Umbilical cord (tissue), 2 donors: ENCODE results near the gene ENOSF1. TPM values are rescaled to one million over a fixed set of nuclear protein-coding genes. Genes with fewer than 3 reads are reported as not detected.

ENCODE experiments used
- DNase-seq: peaks from one replicate; pipeline ENCODE4 v3.0.0-alpha.2; 2015; ENCODE audit warnings: low spot score
- total RNA-seq: library from RNA; depleted of rRNA; stranded (reverse); fragments of >200 nt; gene quantifications from one replicate; pipeline ENCODE4 v1.2.3, GENCODE V29; 2014; ENCODE audit warnings: low replicate concordance; ENCODE audit not compliant: insufficient read depth

ENOSF1 gene
- total RNA-seq, 1 donor from 2014 or later, result 45.5 TPM

DNA sequence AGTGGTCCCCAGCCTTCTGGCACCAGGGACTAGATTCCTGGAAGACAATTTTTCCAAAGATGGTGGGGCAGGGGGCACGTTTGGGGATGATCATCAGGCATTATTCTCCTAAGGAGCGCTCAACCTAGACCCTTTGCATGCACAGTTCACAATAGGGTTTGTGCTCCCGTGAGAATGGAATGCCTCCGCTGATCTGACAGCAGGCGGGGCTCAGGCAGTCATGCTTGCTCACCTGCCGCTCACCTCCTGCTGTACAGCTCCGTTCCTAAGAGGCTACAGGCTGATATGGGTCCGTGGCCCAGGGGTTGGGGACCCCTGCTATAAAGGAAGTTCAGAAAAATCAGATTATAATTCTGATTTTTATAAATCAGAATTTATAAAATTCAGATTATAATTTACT, 77.3 kb downstream of the ENOSF1 start:
- no peak for DNase-seq

DNA sequence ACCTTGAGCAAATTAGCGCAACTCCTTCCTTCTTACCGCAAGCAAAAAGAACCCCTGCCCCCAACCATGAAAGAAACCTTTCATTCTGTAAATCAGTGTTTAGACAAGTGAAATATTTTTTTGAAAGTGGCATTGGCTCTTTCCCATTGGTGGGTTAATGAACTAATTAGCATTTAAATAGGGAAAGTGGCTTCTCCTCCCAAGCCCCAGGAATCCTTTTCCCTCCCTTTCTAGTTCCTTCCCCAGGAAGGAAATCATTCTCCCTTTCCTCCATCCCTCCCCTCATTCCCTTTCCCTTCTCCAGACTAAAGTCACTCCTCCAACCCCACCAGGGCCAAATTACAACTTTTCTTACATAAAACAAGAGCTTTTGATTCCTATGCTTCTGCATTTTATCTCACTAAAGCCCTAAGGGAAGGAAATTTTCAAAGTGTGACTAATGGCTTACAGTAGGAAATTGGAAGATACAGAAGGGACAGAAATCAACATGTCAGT, 77.8 kb downstream of the ENOSF1 start:
- DNase-seq, result peak; percentile 37

DNA sequence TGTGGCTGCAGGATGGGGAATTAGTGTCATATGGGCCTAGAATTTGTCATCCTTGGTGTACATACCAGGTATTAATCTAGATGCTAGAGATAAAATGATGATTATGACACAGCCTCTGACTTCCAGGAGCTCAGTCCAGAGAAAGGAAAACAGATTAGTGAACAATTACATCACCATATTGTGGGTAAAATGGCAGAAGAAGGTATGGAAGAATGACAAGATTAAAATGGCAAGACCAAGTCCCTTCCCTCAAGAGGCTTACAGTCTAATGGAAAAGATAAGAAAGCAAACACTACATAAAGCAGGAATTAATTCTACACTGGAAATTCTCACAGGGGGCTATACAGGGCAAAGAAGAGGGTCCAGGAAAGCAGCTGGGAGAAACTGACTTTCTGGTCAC, 80.9 kb downstream of the ENOSF1 start:
- DNase-seq, result no peak

DNA sequence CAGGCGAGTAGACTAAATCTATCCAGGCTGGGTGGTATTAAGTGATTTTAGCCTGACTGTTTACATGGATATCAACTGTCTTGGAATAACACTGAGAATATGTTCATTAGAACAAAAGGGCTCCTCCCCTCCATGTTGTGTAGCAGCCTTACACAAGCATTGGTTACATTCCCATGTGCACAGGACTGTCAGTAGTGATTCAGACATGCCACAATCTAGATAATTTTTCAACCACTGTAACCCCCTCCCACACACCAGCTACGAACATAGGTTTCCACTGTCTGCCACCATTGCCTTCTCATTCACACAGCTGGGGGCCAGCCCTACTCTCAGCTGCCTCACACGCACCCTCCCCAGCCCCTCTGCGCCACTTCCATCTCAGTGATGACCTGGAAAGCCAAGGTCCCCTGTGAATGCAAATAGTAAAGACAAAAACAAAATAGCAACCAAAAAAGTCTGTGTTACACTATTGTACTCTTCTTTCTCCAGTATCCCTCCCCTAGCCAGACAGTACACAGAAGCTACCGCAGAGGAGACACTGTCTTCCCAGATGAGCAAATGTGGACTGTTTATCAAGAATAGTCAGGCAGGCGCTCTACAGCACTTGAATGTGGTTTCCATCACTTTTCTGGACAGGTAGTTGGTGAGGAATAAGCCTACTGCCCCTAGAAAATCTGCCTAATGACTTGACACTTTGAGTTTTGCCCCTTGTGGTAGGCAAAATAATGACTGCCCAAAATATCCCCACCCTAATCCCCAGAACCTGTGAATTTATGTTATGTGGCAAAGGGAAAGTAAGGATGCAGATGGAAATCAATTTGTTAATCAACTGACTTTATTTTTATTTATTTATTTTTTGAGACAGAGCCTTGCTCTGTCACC, 82.9 kb downstream of the ENOSF1 start:
- DNase-seq, result no peak

DNA sequence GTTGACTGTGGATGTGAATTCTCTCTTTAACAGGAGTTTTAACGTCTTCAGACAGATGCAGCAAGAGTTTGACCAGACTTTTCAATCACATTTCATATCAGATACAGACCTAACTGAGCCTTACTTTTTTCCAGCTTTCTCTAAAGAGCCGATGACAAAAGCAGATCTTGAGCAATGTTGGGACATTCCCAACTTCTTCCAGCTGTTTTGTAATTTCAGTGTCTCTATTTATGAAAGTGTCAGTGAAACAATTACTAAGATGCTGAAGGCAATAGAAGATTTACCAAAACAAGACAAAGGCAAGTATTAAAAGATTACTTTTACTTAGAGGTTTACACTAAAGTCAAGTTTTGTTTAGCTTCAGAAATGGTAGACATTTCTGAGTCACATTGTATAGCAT, 85.2 kb downstream of the ENOSF1 start:
- no peak for DNase-seq

DNA sequence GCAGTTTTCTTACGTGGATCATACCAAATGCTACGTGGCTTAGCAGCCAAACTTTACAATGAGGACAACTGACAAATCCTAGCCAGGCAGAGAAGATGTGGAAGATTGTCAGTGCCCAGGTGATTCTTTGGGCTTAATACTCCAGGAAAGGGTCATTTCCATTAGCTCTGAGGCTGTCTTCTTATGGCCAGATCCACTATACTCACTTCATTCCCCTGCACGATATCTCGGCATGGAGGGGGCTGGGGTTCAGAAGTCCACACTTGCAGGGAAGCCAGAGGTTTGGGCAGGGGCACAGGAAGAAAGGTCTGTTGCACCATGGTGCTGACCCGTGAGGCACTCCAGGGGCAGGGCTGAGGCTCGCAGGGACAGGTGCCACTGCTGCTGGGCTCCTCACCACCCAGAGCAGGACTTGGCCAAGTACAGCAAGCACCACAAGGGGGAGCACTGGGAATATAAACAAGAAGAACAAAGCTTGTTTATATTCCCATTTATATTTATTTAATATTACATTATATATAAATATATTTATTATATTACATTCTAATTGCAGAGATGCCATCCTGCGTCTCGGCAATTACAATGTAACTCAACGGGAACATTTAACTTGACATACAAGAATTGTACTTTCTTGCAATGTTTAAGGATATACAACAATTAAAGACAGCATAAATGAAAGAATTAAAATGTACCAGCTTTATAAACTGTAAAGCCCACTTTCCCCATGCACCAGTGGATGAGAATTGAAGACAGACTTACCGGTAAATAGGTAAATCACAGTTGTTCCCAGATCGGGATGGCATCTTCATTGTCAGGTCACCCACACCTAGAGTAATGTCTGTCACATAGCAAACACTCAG, 88.4 kb downstream of the ENOSF1 start:
- peak; percentile 65 for DNase-seq

DNA sequence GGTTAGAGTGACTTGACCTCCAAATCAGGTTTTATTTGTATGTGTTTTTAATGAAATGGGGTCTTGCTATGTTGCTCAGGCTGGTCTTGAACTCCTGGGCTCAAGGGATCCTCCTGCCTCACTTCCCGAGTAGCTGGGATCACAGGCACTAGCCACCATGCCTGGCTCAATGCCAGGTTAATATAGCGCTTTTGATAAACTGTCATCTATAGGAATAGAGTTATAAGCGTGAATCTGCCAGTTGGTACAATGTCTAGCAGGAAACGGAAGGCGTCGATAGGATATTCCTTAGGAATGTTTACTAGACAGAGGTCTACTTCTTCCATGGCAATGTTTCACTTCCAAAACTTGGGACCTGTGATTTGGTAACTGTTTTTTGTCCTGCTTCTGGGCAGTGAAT, 90.1 kb downstream of the ENOSF1 start:
- DNase-seq, result no peak

DNA sequence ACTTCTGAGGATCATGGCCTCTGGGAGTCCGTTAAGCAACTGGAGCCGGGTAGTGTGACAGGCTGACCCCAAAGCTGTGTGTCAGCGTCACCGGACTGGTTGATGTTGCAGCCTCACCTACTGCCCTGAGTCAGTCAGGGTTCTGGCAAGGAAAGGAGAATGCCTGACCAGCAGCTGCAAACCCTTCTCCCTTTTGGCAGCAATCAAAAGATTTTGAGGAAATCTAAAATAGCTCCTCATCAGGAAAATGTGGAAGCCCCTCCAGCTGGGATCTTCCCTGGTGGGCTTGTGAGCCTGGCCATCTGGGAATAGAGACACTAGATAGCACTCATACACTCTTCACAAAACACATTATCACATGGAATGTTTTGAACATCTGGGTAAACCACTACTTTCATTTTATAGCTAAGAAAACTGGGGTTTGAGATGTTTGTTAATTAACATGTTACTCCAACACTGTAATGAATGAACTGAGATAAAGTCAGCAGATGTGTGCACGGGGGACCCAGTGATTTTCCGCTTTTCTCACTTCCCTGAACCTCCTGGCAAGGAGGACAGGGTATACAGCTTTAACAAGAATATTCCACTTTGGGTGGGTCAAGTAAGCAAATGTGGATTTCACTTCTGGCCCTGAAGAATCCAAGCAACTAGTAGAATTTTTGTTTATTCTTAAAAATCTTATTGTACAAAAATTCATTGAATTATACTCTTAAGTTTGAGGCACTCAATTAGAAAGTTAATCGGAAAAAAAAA, 91.0 kb downstream of the ENOSF1 start:
- DNase-seq, result no peak

Other genes with a start within 250 kb of the ENOSF1 start
- 93.7 TPM for gene COLEC12, start 211.9 kb downstream of the ENOSF1 start, total RNA-seq
- not detected for gene CETN1, start 132.2 kb downstream of the ENOSF1 start, total RNA-seq
- 0.72 TPM for gene CLUL1, start 115.6 kb downstream of the ENOSF1 start, total RNA-seq
- gene TYMS, start 55.0 kb downstream of the ENOSF1 start, total RNA-seq, result 6.0 TPM
- 86.2 TPM for gene YES1, start 99.6 kb upstream of the ENOSF1 start, total RNA-seq
- gene ADCYAP1, start 192.2 kb upstream of the ENOSF1 start, total RNA-seq, result 2.9 TPM